GM12878 (cell line): Measurements from ENCODE around the gene PDHA2. TPM values are rescaled to one million over a fixed set of nuclear protein-coding genes. Genes with fewer than 3 reads are reported as not detected.

Experiments
- ATAC-seq: fragments of 200-7000 bp; cut with Tn5 transposase; 3 replicates; pipeline ENCODE4 v1.9.1; 2020; ENCODE audit warnings: mild to moderate bottlenecking, moderate library complexity
- BruUV-seq: library from RNA; stranded (reverse); fragments of 400-500 nt; replicated peaks from 2 replicates; lab custom pipeline; 2021; lab: Mats Ljungman, UMichigan
- CTCF ChIA-PET: fragments of 300-600 bp; sonication (Branson Sonifier 250); formaldehyde crosslinking; extraction: SDS; loops from one replicate; lab custom pipeline; 2021; ENCODE audit warnings: inconsistent platforms; lab: Yijun Ruan, JAX
- POLR2A ChIA-PET: fragments of 350-600 bp; formaldehyde crosslinking; extraction: SDS; loops from one replicate; lab custom pipeline; 2021; ENCODE audit warnings: inconsistent platforms; lab: Charles Lee
- RAD21 ChIA-PET: fragments of 300-600 bp; sonication (Branson Sonifier 250); formaldehyde crosslinking; loops from one replicate; lab custom pipeline; 2023; ENCODE audit warnings: antibody characterized with exemption; ENCODE audit not compliant: unreplicated experiment; lab: Charles Lee
- SMC1A ChIA-PET: fragments of 300-600 bp; sonication (Branson Sonifier 250); formaldehyde crosslinking; loops from one replicate; lab custom pipeline; 2023; ENCODE audit not compliant: unreplicated experiment, uncharacterized antibody; lab: Charles Lee
- DNase-seq: peaks from one replicate; pipeline ENCODE4 v3.0.0-alpha.2; 2011; ENCODE audit warnings: low read depth, low spot score
- FAIRE-seq: peaks from 3 replicates; lab custom pipeline; 2011; peaks lifted over from hg19 to GRCh38; lab: Jason Lieb, UNC
- H2AFZ ChIP-seq: 2 replicates; pipeline ENCODE4 v1.6.0; 2011; ENCODE audit warnings: low read depth, low read length, control low read depth; ENCODE audit not compliant: control insufficient read depth
- H3K27ac ChIP-seq: 2 replicates; pipeline ENCODE4 v1.5.1; 2011; ENCODE audit warnings: control low read depth; ENCODE audit not compliant: control insufficient read depth, insufficient read depth
- H3K27me3 ChIP-seq, 2 experiments: replicated peaks in 1 of 2; 2 replicates each; pipeline versions ENCODE4 v1.6.0 to v1.6.1; 2011; ENCODE audit warnings: low read length in 1 of 2; ENCODE audit not compliant: control insufficient read depth in 2 of 2, insufficient read depth in 2 of 2
- H3K36me3 ChIP-seq, 2 experiments: 2 replicates each; pipeline ENCODE4 v1.5.1; 2011; ENCODE audit warnings: low read length in 1 of 2; ENCODE audit not compliant: control insufficient read depth in 2 of 2, insufficient read depth in 2 of 2
- H3K4me1 ChIP-seq: 2 replicates; pipeline ENCODE4 v1.6.1; 2011; ENCODE audit warnings: mild to moderate bottlenecking, low read length, moderate library complexity, mixed read lengths; ENCODE audit not compliant: control insufficient read depth, insufficient read depth
- H3K4me2 ChIP-seq: 2 replicates; pipeline ENCODE4 v1.6.0; 2011; ENCODE audit warnings: control low read depth; ENCODE audit not compliant: control insufficient read depth, insufficient read depth
- H3K4me3 ChIP-seq: fragments of 200-600 bp; sonication (generic); 2 replicates; pipeline ENCODE4 v1.5.1; 2016
- H3K79me2 ChIP-seq: 2 replicates; pipeline ENCODE4 v1.6.0; 2011; ENCODE audit warnings: low read length; ENCODE audit not compliant: control insufficient read depth, insufficient read depth
- H3K9ac ChIP-seq: 2 replicates; pipeline ENCODE4 v1.8.0; 2011; ENCODE audit warnings: low read length, control low read depth, mixed read lengths; ENCODE audit not compliant: control insufficient read depth, insufficient read depth
- H3K9me3 ChIP-seq: replicated peaks from 3 replicates; pipeline ENCODE4 v1.5.1; 2011; ENCODE audit warnings: mild to moderate bottlenecking, low read length; ENCODE audit not compliant: control insufficient read depth, insufficient read depth
- H4K20me1 ChIP-seq: 2 replicates; pipeline ENCODE4 v1.6.0; 2011; ENCODE audit not compliant: control insufficient read depth, insufficient read depth
- BCL11A ChIP-seq: IDR thresholded peaks from 2 replicates; pipeline ENCODE4 v1.6.1; 2011; ENCODE audit warnings: low read depth, low read length
- BCL3 ChIP-seq: IDR thresholded peaks from 2 replicates; pipeline ENCODE4 v1.6.1; 2011; ENCODE audit warnings: borderline replicate concordance, low read depth, mild to moderate bottlenecking, moderate library complexity, low read length; ENCODE audit not compliant: insufficient read depth, poor library complexity, severe bottlenecking
- CHD2 ChIP-seq: IDR thresholded peaks from 2 replicates; pipeline ENCODE4 v1.6.1; 2011; ENCODE audit warnings: low read depth, low read length, improper control_type of control experiment, borderline replicate concordance
- E2F4 ChIP-seq: IDR thresholded peaks from 2 replicates; pipeline ENCODE4 v1.6.1; 2012; ENCODE audit warnings: low read depth, low read length, improper control_type of control experiment
- HDAC6 ChIP-seq: fragments of 200-600 bp; sonication (generic); IDR thresholded peaks from one replicate; pipeline ENCODE4 v1.8.0; 2017; ENCODE audit warnings: antibody characterized with exemption; ENCODE audit not compliant: unreplicated experiment
- HSF1 ChIP-seq: fragments of 150-350 bp; IDR thresholded peaks from 2 replicates; pipeline ENCODE4 v1.6.1; 2014; ENCODE audit warnings: mild to moderate bottlenecking, low read depth, low read length
- KAT2A ChIP-seq: conservative IDR thresholded peaks from 2 replicates; pipeline ENCODE4 v1.6.1; 2011; ENCODE audit warnings: low read depth, low read length; ENCODE audit not compliant: control insufficient read depth
- MYB ChIP-seq: fragments of 150-350 bp; IDR thresholded peaks from 2 replicates; pipeline ENCODE4 v1.6.1; 2014; ENCODE audit warnings: mild to moderate bottlenecking, low read depth, low read length, borderline replicate concordance
- POLR2AphosphoS2 ChIP-seq: IDR thresholded peaks from 2 replicates; pipeline ENCODE4 v1.6.1; 2011; ENCODE audit warnings: low read depth, mild to moderate bottlenecking, low read length, improper control_type of control experiment, moderate library complexity
- RELA ChIP-seq: fragments of 450-650 bp; IDR thresholded peaks from 2 replicates; pipeline ENCODE4 v1.8.0; 2014; ENCODE audit warnings: borderline replicate concordance; ENCODE audit not compliant: partially characterized antibody
- TCF12 ChIP-seq: IDR thresholded peaks from 2 replicates; pipeline ENCODE4 v1.6.1; 2011; ENCODE audit warnings: low read depth, mild to moderate bottlenecking, low read length
- WRNIP1 ChIP-seq: IDR thresholded peaks from 2 replicates; pipeline ENCODE4 v1.6.1; 2011; ENCODE audit warnings: low read depth, low read length, improper control_type of control experiment, borderline replicate concordance
- ZNF207 ChIP-seq: fragments of 450-650 bp; IDR thresholded peaks from 2 replicates; pipeline ENCODE4 v1.6.1; 2014; ENCODE audit warnings: antibody characterized with exemption, mild to moderate bottlenecking, borderline replicate concordance
- ZNF24 ChIP-seq: fragments of 450-650 bp; IDR thresholded peaks from 2 replicates; pipeline ENCODE4 v1.6.1; 2017; ENCODE audit warnings: antibody characterized with exemption, mild to moderate bottlenecking
- ZNF687 ChIP-seq: fragments of 450-650 bp; IDR thresholded peaks from 2 replicates; pipeline ENCODE4 v1.6.1; 2017; ENCODE audit warnings: mild to moderate bottlenecking, moderate library complexity
- WGBS: methylation state at CpG from one replicate; pipeline ENCODE4 v1.1.6; 2016; ENCODE audit warnings: low lambda C conversion rate; ENCODE audit not compliant: insufficient replicate concordance, insufficient coverage; ENCODE audit errors: missing lambda C conversion rate; 5-methylcytosine and 5-hydroxymethylcytosine counted together
- in situ Hi-C: fragments of 300-500 bp; cut with MboI; formaldehyde crosslinking; loops from 9 replicates; pipeline ENCODE4 v1.14.3; 2018; ENCODE audit warnings: mixed read lengths
- intact Hi-C: fragments of 100-400 bp; cut with micrococcal nuclease; formaldehyde crosslinking; loops from one replicate; pipeline ENCODE4 v1.14.2; 2022; ENCODE audit not compliant: unreplicated experiment
- polyA plus RNA-seq, 11 experiments: library from polyadenylated mRNA; depleted of rRNA in 4 of 11; unstranded in 6 of 11; stranded (reverse) in 5 of 11; fragments of >200 nt; fragmentation: Nextera tagmentation in 4 of 11; fragmentation: Illumina TruSeq in 1 of 11; extraction: Ambion mirVana in 4 of 11; extraction: Trizol in 1 of 11; gene quantifications; 1 replicate in 1 of 11; 2 replicates in 10 of 11; pipeline versions ENCODE4 v1.2.1 to v1.2.3, GENCODE V29; 2011 to 2016; ENCODE audit warnings: inconsistent platforms in 2 of 11, missing spikeins in 2 of 11, low read depth in 1 of 11
- total RNA-seq, 4 experiments: library from RNA; depleted of rRNA in 3 of 4; stranded (reverse); fragments of >200 nt in 3 of 4; fragmentation: Illumina TruSeq in 1 of 4; extraction: Trizol in 1 of 4; gene quantifications; 2 replicates each; pipeline versions ENCODE4 v1.2.1 to v1.2.3, GENCODE V29; 2013 to 2021

PDHA2 gene
- total and polyA plus RNA-seq, 10 of the 15 experiments (the other 5 are each of a cell fraction or from before 2014, with no cell fraction given), result not detected

GRCh38 chr4:95869961-95870500, 30.1 kb downstream of the PDHA2 start:
- no peak for FAIRE-seq
- no TSS peak for BruUV-seq
- Histone ChIP-seq H3K4me1 (no peaks in the 10 kb centered on the region), H3K36me3 (no peaks in the 10 kb centered on the region), H3K9me3 (no peaks in the 10 kb centered on the region; the same call in 1 of the 3 replicates), H3K9ac (no peak overlapping the region), H2AFZ (no peak overlapping the region), H3K79me2 (no peaks in the 10 kb centered on the region), H4K20me1 (no peaks in the 10 kb centered on the region)
- DNase-seq, result no peak
- ChIA-PET RAD21 (no interaction called here), POLR2A (no interaction called here), CTCF (interaction anchor here (1.0 kb wide), 1 partner anchor 360 kb away, joined by 3 read pairs; no protein-coding TSS in a partner anchor)
- in situ Hi-C loops, result no loop called here
- no peak for TF ChIP-seq HSF1
- no peak for TF ChIP-seq CHD2
- no peak for TF ChIP-seq BCL3
- no peak for TF ChIP-seq TCF12
- no peak for TF ChIP-seq HDAC6
- no peak for TF ChIP-seq MYB
- no peak for TF ChIP-seq ZNF207
- TF ChIP-seq E2F4, result no peak
- TF ChIP-seq POLR2AphosphoS2, result no peak
- TF ChIP-seq KAT2A, result no peak
- TF ChIP-seq ZNF687, result no peak
- no peak for TF ChIP-seq ZNF24
- TF ChIP-seq RELA, result no peak
- no peak for TF ChIP-seq WRNIP1
- no peak for TF ChIP-seq BCL11A
- TF ChIP-seq, all 136 proteins: peak for 0
- 0% methylated on average over 1 of the region's 1 CpG for WGBS
- no peak overlapping the region for H3K4me2 ChIP-seq
- H3K4me3 ChIP-seq, result no peak overlapping the region
- H3K27me3 ChIP-seq, result no peaks in the 10 kb centered on the region
- SMC1A ChIA-PET, result no interaction called here
- intact Hi-C loops, result no loop called here
- no peak for ATAC-seq
- H3K27ac ChIP-seq, result no peak overlapping the region
